Tibial artery (tissue), 4 donors: Measurements from ENCODE around the gene HSPBP1.
"Not testable (repeated sequence)": the region's sequence is repeated elsewhere in the genome, so short reads cannot be mapped to it uniquely, and the experiment has no call there.

Source experiments
- DNase-seq, 2 donors: peaks; one replicate each; pipeline ENCODE4 v3.0.0-alpha.2; 2019
- H3K27ac ChIP-seq, 2 donors: fragments of 200-600 bp; sonication (generic) in 1 of 2; 1 replicate in 1 of 2; 2 replicates in 1 of 2; pipeline ENCODE4 v1.5.1; 2018 to 2019; ENCODE audit warnings: mild to moderate bottlenecking in 1 of 2
- H3K27me3 ChIP-seq, 2 donors: fragments of 200-600 bp; sonication (generic) in 1 of 2; one replicate each; pipeline versions ENCODE4 v1.5.1 to v1.6.0; 2016 to 2019
- H3K36me3 ChIP-seq, 3 donors: fragments of 200-600 bp; sonication (generic) in 2 of 3; one replicate each; pipeline ENCODE4 v1.5.1; 2016 to 2019; ENCODE audit warnings: mild to moderate bottlenecking in 2 of 3
- H3K4me1 ChIP-seq, 4 donors: fragments of 200-600 bp; sonication (generic) in 2 of 4; 1 replicate in 3 of 4; 2 replicates in 1 of 4; pipeline ENCODE4 v1.5.1; 2016 to 2019
- H3K4me3 ChIP-seq, 2 donors: fragments of 200-600 bp; sonication (generic) in 1 of 2; 1 replicate in 1 of 2; 2 replicates in 1 of 2; pipeline ENCODE4 v1.5.1; 2018 to 2019; ENCODE audit warnings: mild to moderate bottlenecking in 2 of 2
- H3K9me3 ChIP-seq, 3 donors: fragments of 200-600 bp; sonication (generic) in 1 of 3; one replicate each; pipeline ENCODE4 v1.5.1; 2016 to 2019
- intact Hi-C: fragments of 100-400 bp; cut with DNase I; formaldehyde crosslinking; loops from one replicate; pipeline ENCODE4 v1.15.0; 2023; ENCODE audit warnings: low total_unique reads
- TF ChIP-seq, protein P1 (sequence below), 2 experiments: fragments of 200-600 bp in 1 of 2; fragments of 450-650 bp in 1 of 2; IDR thresholded peaks; one replicate each; pipeline ENCODE4 v1.5.1; 2017 to 2019; ENCODE audit warnings: antibody characterized with exemption in 2 of 2, mild to moderate bottlenecking in 1 of 2, moderate library complexity in 1 of 2

HSPBP1 gene

DNA sequence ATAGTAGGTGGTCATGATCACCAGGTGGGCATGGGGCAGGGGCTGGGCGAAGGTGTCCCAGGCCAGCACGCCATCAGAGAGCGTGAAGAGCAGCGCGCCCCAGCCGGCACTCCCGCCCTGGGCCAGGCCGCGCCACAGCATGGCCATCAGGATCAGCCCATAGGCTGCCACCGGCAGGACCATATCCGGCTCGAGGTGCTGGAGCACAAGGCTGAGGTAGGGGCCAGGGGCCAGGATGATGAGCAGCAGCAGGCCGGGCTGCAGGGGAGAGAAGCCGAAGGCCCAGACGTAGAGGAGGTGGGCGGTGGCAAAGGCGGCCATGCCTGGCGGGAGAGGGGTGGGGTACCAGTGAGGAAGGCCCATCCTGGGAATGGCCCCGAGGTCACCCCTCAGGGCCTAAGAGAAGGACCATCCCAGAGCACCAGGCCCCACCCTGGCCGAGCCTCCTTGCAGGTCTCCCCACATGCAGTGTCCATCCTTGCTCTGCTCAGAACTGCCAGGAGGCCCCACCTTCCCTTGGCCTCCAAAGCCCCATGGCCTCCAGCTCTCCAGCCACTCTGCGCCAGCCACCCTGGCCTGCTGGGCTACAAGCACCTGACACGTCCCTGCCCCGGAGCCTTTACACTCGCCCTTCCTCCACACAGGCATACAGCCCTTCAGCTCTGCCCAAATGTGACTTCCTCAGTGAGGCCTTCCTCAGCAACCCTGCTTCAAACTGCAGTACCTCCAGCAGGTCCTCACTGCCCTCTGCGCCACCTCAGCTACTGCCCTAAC, 52.5 kb downstream of the HSPBP1 start:
- Histone ChIP-seq H3K27ac (no peak overlapping the region), H3K36me3 (peaks cover 29 to 76% (median 54%) of the 10 kb centered on the region in 3 donors), H3K9me3 (no peaks in the 10 kb centered on the region), H3K27me3 (no peaks in the 10 kb centered on the region), H3K4me3 (no peak overlapping the region), H3K4me1 (no peaks in the 10 kb centered on the region)
- TF ChIP-seq, protein P1, sequence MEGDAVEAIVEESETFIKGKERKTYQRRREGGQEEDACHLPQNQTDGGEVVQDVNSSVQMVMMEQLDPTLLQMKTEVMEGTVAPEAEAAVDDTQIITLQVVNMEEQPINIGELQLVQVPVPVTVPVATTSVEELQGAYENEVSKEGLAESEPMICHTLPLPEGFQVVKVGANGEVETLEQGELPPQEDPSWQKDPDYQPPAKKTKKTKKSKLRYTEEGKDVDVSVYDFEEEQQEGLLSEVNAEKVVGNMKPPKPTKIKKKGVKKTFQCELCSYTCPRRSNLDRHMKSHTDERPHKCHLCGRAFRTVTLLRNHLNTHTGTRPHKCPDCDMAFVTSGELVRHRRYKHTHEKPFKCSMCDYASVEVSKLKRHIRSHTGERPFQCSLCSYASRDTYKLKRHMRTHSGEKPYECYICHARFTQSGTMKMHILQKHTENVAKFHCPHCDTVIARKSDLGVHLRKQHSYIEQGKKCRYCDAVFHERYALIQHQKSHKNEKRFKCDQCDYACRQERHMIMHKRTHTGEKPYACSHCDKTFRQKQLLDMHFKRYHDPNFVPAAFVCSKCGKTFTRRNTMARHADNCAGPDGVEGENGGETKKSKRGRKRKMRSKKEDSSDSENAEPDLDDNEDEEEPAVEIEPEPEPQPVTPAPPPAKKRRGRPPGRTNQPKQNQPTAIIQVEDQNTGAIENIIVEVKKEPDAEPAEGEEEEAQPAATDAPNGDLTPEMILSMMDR (IDR thresholded peaks at IDR 0.05), result no peak
- intact Hi-C loops, result no loop called here
- DNase-seq, result no peak

GRCh38 chr19:55226788-55227187, 53.1 kb downstream of the HSPBP1 start:
- Histone ChIP-seq H3K36me3 (peaks cover 22 to 69% (median 48%) of the 10 kb centered on the region in 3 donors), H3K27me3 (no peaks in the 10 kb centered on the region), H3K27ac (no peak overlapping the region), H3K4me1 (no peaks in the 10 kb centered on the region), H3K4me3 (no peak overlapping the region), H3K9me3 (no peaks in the 10 kb centered on the region)
- no peak for DNase-seq
- TF ChIP-seq, protein P1 (IDR thresholded peaks at IDR 0.05), result no peak
- intact Hi-C loops, result no loop called here

- Histone ChIP-seq H3K9me3 (no peaks in the 10 kb centered on the region), H3K4me1 (no peaks in the 10 kb centered on the region), H3K4me3 (no peak overlapping the region), H3K27ac (no peak overlapping the region), H3K36me3 (peaks cover 17 to 64% (median 43%) of the 10 kb centered on the region in 3 donors), H3K27me3 (no peaks in the 10 kb centered on the region)
- intact Hi-C loops, result no loop called here
- TF ChIP-seq, protein P1 (IDR thresholded peaks at IDR 0.05), result no peak
- no peak for DNase-seq
These were observed 53.6 kb downstream of the HSPBP1 start for GRCh38 chr19:55226273-55226672.

- H3K9me3 ChIP-seq, result no peaks in the 10 kb centered on the region
- no peak overlapping the region for H3K27ac ChIP-seq
- intact Hi-C loops, result no loop called here
- TF ChIP-seq, protein P1 (IDR thresholded peaks at IDR 0.05), result no peak
- no peaks in the 10 kb centered on the region for H3K27me3 ChIP-seq
- H3K36me3 ChIP-seq, result peaks cover 9 to 56% (median 35%) of the 10 kb centered on the region in 3 donors
- DNase-seq, result no peak
- H3K4me1 ChIP-seq, result no peaks in the 10 kb centered on the region
- H3K4me3 ChIP-seq, result no peak overlapping the region
These were observed 54.4 kb downstream of the HSPBP1 start for GRCh38 chr19:55225415-55225958.

DNA sequence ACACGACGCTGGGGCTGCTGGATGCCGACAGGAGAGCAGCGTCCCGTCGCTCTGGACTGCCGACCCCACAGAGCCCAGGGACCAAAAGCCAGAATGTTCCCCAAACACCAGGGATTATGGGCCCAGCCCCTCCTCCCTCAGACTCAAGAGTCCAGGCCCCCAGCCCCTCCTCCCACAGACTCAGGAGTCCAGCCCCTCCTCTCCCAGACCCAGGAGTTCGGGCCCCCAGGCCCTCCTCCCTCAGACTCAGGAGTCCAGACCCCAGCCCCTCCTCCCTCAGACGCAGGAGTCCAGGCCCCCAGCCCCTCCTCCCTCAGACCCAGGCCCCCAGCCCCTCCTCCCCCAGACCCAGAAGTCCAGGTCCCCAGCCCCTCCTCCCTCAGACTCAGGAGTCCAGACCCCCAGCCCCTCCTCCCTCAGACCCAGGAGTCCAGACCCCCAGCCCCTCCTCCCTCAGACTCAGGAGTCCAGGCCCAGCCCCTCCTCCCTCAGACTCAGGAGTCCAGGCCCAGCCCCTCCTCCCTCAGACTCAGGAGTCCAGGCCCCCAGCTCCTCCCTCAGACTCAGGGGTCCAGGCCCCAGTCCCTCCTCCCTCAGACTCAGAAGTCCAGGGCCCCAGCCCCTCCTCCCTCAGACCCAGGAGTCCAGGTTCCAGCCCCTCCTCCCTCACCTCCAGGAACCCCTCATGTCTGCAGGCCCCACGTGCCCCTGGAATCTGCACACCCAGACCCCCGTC, 55.1 kb downstream of the HSPBP1 start:
- intact Hi-C loops, H3K4me1 ChIP-seq, H3K27me3 ChIP-seq, H3K4me3 ChIP-seq, H3K9me3 ChIP-seq, DNase-seq, H3K27ac ChIP-seq: not testable (repeated sequence)
- H3K36me3 ChIP-seq, result peaks cover 3 to 50% (median 28%) of the 10 kb centered on the region in 3 donors
